Liver (tissue), 3 donors: ENCODE measurements around the gene TAL1.

ENCODE experiments used
- FOXA1 ChIP-seq: IDR thresholded peaks from 2 replicates; pipeline ENCODE4 v1.6.1; 2016; ENCODE audit warnings: antibody characterized with exemption
- HNF4A ChIP-seq, 2 donors: conservative IDR thresholded peaks; 2 replicates each; pipeline ENCODE4 v1.6.1; 2016; ENCODE audit warnings: antibody characterized with exemption in 2 of 2, mild to moderate bottlenecking in 2 of 2
- JUND ChIP-seq, 2 donors: IDR thresholded peaks; 2 replicates each; pipeline ENCODE4 v1.6.1; 2016; ENCODE audit warnings: antibody characterized with exemption in 2 of 2
- RAD21 ChIP-seq, 2 donors: IDR thresholded peaks; 2 replicates each; pipeline ENCODE4 v1.6.1; 2016; ENCODE audit warnings: antibody characterized with exemption in 2 of 2, mild to moderate bottlenecking in 2 of 2
- RXRA ChIP-seq, 2 donors: IDR thresholded peaks; 2 replicates each; pipeline ENCODE4 v1.6.1; 2017 to 2018; ENCODE audit warnings: antibody characterized with exemption in 2 of 2, mild to moderate bottlenecking in 1 of 2
- TAF1 ChIP-seq: conservative IDR thresholded peaks from 2 replicates; pipeline ENCODE4 v1.6.1; 2016; ENCODE audit warnings: antibody characterized with exemption, mild to moderate bottlenecking
- YY1 ChIP-seq: IDR thresholded peaks from 2 replicates; pipeline ENCODE4 v1.6.1; 2016; ENCODE audit warnings: antibody characterized with exemption, mild to moderate bottlenecking
- TF ChIP-seq, protein P1 (sequence below): fragments of 150-350 bp; IDR thresholded peaks from 2 replicates; pipeline ENCODE4 v1.5.1; 2017; ENCODE audit warnings: improper control_type of control experiment, low read depth, low read length; ENCODE audit not compliant: missing input control
- TF ChIP-seq, protein P2 (sequence below): IDR thresholded peaks from 2 replicates; pipeline ENCODE4 v1.6.1; 2016; ENCODE audit warnings: antibody characterized with exemption
- TF ChIP-seq, protein P3 (sequence below): IDR thresholded peaks from 2 replicates; pipeline ENCODE4 v1.6.1; 2016; ENCODE audit warnings: antibody characterized with exemption
- TF ChIP-seq, protein P4 (sequence below): IDR thresholded peaks from 2 replicates; pipeline ENCODE4 v1.6.1; 2016; ENCODE audit warnings: antibody characterized with exemption
- donor health status: healthy.
- donor health status: healthy.

DNA sequence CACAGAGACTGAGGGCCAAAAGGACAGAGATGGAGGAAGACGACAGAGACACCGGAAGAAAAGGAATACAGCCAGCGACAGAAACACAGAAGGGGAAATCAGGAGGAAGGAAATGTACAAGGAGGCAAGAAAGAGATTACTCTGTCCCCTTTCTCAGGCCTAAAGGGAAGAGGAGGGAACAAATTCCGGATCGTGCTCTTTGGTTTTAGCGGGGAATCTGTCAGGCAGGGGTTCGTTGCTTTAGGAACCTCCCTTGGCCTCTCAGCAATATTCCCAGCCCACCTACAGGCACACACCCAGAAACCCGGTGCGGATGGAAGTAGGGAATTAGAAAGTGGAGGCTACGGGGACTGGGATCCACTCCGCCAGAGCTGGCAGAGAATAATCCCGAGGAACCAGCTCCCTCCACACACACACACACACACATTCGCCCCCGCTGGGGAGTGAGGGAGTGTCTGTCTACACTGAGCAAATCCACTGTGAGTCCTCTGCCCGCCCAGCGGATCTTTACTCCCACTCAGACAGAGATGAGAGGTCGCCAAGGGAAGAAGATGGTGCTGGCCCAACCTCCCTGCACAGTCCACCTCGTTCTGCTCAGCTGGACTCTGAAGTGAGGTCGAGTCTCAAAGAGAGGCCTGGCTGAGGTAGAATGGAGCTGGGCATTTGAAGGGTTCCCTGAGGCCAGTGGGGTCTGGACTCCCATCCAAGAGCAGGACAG is 5.7 kb downstream of the TAL1 start:
- TF ChIP-seq, protein P1, sequence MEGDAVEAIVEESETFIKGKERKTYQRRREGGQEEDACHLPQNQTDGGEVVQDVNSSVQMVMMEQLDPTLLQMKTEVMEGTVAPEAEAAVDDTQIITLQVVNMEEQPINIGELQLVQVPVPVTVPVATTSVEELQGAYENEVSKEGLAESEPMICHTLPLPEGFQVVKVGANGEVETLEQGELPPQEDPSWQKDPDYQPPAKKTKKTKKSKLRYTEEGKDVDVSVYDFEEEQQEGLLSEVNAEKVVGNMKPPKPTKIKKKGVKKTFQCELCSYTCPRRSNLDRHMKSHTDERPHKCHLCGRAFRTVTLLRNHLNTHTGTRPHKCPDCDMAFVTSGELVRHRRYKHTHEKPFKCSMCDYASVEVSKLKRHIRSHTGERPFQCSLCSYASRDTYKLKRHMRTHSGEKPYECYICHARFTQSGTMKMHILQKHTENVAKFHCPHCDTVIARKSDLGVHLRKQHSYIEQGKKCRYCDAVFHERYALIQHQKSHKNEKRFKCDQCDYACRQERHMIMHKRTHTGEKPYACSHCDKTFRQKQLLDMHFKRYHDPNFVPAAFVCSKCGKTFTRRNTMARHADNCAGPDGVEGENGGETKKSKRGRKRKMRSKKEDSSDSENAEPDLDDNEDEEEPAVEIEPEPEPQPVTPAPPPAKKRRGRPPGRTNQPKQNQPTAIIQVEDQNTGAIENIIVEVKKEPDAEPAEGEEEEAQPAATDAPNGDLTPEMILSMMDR, result no peak
- no peak for TF ChIP-seq TAF1
- no peak for TF ChIP-seq FOXA1
- TF ChIP-seq, protein P2, sequence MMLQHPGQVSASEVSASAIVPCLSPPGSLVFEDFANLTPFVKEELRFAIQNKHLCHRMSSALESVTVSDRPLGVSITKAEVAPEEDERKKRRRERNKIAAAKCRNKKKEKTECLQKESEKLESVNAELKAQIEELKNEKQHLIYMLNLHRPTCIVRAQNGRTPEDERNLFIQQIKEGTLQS, result no peak
- TF ChIP-seq RXRA (IDR thresholded peaks at IDR 0.05), result no peak
- no peak for TF ChIP-seq RAD21 (IDR thresholded peaks at IDR 0.05)
- TF ChIP-seq, protein P3, sequence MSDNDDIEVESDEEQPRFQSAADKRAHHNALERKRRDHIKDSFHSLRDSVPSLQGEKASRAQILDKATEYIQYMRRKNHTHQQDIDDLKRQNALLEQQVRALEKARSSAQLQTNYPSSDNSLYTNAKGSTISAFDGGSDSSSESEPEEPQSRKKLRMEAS, result no peak
- no peak for TF ChIP-seq YY1
- TF ChIP-seq, protein P4, sequence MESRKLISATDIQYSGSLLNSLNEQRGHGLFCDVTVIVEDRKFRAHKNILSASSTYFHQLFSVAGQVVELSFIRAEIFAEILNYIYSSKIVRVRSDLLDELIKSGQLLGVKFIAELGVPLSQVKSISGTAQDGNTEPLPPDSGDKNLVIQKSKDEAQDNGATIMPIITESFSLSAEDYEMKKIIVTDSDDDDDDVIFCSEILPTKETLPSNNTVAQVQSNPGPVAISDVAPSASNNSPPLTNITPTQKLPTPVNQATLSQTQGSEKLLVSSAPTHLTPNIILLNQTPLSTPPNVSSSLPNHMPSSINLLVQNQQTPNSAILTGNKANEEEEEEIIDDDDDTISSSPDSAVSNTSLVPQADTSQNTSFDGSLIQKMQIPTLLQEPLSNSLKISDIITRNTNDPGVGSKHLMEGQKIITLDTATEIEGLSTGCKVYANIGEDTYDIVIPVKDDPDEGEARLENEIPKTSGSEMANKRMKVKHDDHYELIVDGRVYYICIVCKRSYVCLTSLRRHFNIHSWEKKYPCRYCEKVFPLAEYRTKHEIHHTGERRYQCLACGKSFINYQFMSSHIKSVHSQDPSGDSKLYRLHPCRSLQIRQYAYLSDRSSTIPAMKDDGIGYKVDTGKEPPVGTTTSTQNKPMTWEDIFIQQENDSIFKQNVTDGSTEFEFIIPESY, result no peak
- TF ChIP-seq HNF4A (conservative IDR thresholded peaks at IDR 0.05), result no peak
- no peak for TF ChIP-seq JUND (IDR thresholded peaks at IDR 0.05)
